PC-9 (cell line): Measurements from ENCODE around the gene NFIX. TPM values are rescaled to one million over a fixed set of nuclear protein-coding genes. Genes with fewer than 3 reads are reported as not detected.

Experiments used
- BruUV-seq: library from RNA; stranded (reverse); fragments of 400-500 nt; replicated peaks from 2 replicates; lab custom pipeline; 2021; lab: Mats Ljungman, UMichigan
- CTCF ChIA-PET: fragments of 300-600 bp; sonication (Branson Sonifier 250); formaldehyde crosslinking; loops from one replicate; lab custom pipeline; 2022; ENCODE audit warnings: antibody characterized with exemption; lab: Charles Lee
- POLR2A ChIA-PET: fragments of 300-600 bp; sonication (Branson Sonifier 250); formaldehyde crosslinking; loops from one replicate; lab custom pipeline; 2022; ENCODE audit warnings: antibody characterized with exemption; ENCODE audit not compliant: unreplicated experiment; lab: Charles Lee
- DNase-seq, 2 experiments: peaks; one replicate each; pipeline versions ENCODE4 v3.0.0 to v3.0.0-alpha.2; 2015 to 2022; ENCODE audit warnings: mixed read lengths in 1 of 2
- H2AFZ ChIP-seq: fragments of 200-600 bp; sonication (generic); 2 replicates; pipeline ENCODE4 v1.8.1; 2017; ENCODE audit warnings: antibody characterized with exemption
- H3F3A ChIP-seq: fragments of 200-600 bp; sonication (generic); 2 replicates; pipeline ENCODE4 v1.8.1; 2017; ENCODE audit warnings: antibody characterized with exemption, mild to moderate bottlenecking, low read depth; ENCODE audit not compliant: insufficient read depth
- H3K27ac ChIP-seq: fragments of 200-600 bp; sonication (generic); 2 replicates; pipeline ENCODE4 v1.6.1; 2016; ENCODE audit warnings: mixed run types
- H3K27me3 ChIP-seq: fragments of 200-600 bp; sonication (generic); 2 replicates; pipeline ENCODE4 v1.6.1; 2016; ENCODE audit warnings: low read depth, mixed run types; ENCODE audit not compliant: insufficient read depth
- H3K36me3 ChIP-seq: fragments of 200-600 bp; sonication (generic); 2 replicates; pipeline ENCODE4 v1.6.1; 2016; ENCODE audit warnings: low read depth, mixed run types
- H3K4me1 ChIP-seq: fragments of 200-600 bp; sonication (generic); replicated peaks from 2 replicates; pipeline ENCODE4 v1.6.1; 2016; ENCODE audit warnings: mixed run types; ENCODE audit not compliant: insufficient read depth
- H3K4me2 ChIP-seq: fragments of 200-600 bp; sonication (generic); 2 replicates; pipeline ENCODE4 v1.6.1; 2017; ENCODE audit warnings: mixed run types
- H3K4me3 ChIP-seq: fragments of 200-600 bp; sonication (generic); 2 replicates; pipeline ENCODE4 v1.6.1; 2016; ENCODE audit warnings: mixed run types
- H3K79me2 ChIP-seq: fragments of 200-600 bp; sonication (generic); 2 replicates; pipeline ENCODE4 v1.6.1; 2017; ENCODE audit warnings: low read depth, mixed run types
- H3K9me2 ChIP-seq: fragments of 200-600 bp; sonication (generic); 2 replicates; pipeline ENCODE4 v1.8.1; 2017; ENCODE audit warnings: mild to moderate bottlenecking; ENCODE audit not compliant: insufficient read depth
- H3K9me3 ChIP-seq: fragments of 200-600 bp; sonication (generic); 2 replicates; pipeline ENCODE4 v1.8.1; 2016; ENCODE audit warnings: low read depth; ENCODE audit not compliant: insufficient read depth
- H4K20me1 ChIP-seq: fragments of 200-600 bp; sonication (generic); 2 replicates; pipeline ENCODE4 v1.8.1; 2017; ENCODE audit not compliant: insufficient read depth
- EZH2 ChIP-seq: fragments of 200-600 bp; sonication (generic); IDR thresholded peaks from 2 replicates; pipeline ENCODE4 v1.8.0; 2017; ENCODE audit warnings: antibody characterized with exemption, low read depth
- intact Hi-C: fragments of 100-400 bp; cut with micrococcal nuclease; formaldehyde crosslinking; loops from one replicate; pipeline ENCODE4 v1.10.0; 2022; ENCODE audit not compliant: unreplicated experiment
- total RNA-seq: library from RNA; stranded (reverse); gene quantifications from 2 replicates; pipeline ENCODE4 v1.2.3, GENCODE V29; 2021
- TF ChIP-seq, protein P1 (sequence below): fragments of 200-600 bp; sonication (generic); conservative IDR thresholded peaks from 2 replicates; pipeline ENCODE4 v1.6.1; 2017; ENCODE audit warnings: mixed run types, antibody characterized with exemption, mild to moderate bottlenecking, moderate library complexity

NFIX gene
- total RNA-seq, 1 experiment from 2014 or later = 24.2 TPM

DNA sequence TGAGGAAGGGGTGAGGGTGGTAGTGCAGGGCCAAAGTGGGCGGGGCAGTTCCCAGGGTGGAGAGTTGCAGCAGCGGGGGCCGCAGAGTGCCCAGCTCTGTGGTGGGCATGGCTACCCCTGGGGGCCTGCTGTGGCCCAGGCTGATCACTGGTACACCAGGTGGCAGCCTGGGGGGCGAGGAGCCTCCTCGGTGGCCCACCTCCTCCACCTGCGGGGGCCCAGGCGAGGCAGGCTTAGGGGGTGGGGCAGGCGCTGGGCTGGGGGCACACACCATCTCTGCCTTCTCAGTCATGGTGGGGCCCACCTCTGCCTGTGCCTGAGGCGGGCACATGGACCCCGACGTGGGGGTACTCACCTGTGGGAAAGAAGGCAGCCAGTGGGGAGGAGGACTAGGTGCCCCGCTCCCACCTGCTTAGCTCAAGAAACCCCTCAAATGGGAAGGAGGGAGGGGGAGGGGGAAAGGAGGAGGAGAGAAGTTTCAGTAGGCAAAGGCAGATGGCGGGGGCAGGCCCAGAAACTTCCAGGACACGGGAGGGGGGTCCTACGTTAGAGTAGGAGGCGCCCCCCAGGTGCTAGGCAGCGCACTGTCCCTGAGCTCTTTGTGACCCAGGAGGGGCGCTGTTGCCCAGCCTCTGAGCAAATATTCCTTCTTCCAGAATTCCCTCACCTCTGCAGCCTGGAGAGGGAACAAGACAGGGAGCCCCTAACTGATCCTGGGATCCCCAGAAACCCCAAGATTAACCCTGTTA is 105.7 kb downstream of the NFIX start:
- ChIA-PET POLR2A (no interaction called here), CTCF (interaction anchor here (0.6 kb wide), 2 partner anchors 108 to 216 kb away, joined by 4 to 17 read pairs; no protein-coding TSS in a partner anchor)
- no peaks in the 10 kb centered on the region for H3K79me2 ChIP-seq
- intact Hi-C loops = no loop called here
- no peaks in the 10 kb centered on the region for H3K9me2 ChIP-seq
- no peaks in the 10 kb centered on the region for H3K36me3 ChIP-seq
- DNase-seq = no peak
- no TSS peak for BruUV-seq
- no peak overlapping the region for H3K4me3 ChIP-seq
- H3K27ac ChIP-seq = no peak overlapping the region
- no peak overlapping the region for H2AFZ ChIP-seq
- TF ChIP-seq, protein P1, sequence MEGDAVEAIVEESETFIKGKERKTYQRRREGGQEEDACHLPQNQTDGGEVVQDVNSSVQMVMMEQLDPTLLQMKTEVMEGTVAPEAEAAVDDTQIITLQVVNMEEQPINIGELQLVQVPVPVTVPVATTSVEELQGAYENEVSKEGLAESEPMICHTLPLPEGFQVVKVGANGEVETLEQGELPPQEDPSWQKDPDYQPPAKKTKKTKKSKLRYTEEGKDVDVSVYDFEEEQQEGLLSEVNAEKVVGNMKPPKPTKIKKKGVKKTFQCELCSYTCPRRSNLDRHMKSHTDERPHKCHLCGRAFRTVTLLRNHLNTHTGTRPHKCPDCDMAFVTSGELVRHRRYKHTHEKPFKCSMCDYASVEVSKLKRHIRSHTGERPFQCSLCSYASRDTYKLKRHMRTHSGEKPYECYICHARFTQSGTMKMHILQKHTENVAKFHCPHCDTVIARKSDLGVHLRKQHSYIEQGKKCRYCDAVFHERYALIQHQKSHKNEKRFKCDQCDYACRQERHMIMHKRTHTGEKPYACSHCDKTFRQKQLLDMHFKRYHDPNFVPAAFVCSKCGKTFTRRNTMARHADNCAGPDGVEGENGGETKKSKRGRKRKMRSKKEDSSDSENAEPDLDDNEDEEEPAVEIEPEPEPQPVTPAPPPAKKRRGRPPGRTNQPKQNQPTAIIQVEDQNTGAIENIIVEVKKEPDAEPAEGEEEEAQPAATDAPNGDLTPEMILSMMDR = peak; percentile 57
- no peak for TF ChIP-seq EZH2
- H3K9me3 ChIP-seq = no peaks in the 10 kb centered on the region
- peaks cover 5% of the 10 kb centered on the region; the same call in 1 of the 2 replicates for H4K20me1 ChIP-seq
- peaks cover 1% of the 10 kb centered on the region; the same call in 1 of the 2 replicates for H3F3A ChIP-seq
- no peaks in the 10 kb centered on the region for H3K27me3 ChIP-seq
- H3K4me1 ChIP-seq = peaks cover 2% of the 10 kb centered on the region; the same call in 1 of the 2 replicates
- H3K4me2 ChIP-seq = no peak overlapping the region

DNA sequence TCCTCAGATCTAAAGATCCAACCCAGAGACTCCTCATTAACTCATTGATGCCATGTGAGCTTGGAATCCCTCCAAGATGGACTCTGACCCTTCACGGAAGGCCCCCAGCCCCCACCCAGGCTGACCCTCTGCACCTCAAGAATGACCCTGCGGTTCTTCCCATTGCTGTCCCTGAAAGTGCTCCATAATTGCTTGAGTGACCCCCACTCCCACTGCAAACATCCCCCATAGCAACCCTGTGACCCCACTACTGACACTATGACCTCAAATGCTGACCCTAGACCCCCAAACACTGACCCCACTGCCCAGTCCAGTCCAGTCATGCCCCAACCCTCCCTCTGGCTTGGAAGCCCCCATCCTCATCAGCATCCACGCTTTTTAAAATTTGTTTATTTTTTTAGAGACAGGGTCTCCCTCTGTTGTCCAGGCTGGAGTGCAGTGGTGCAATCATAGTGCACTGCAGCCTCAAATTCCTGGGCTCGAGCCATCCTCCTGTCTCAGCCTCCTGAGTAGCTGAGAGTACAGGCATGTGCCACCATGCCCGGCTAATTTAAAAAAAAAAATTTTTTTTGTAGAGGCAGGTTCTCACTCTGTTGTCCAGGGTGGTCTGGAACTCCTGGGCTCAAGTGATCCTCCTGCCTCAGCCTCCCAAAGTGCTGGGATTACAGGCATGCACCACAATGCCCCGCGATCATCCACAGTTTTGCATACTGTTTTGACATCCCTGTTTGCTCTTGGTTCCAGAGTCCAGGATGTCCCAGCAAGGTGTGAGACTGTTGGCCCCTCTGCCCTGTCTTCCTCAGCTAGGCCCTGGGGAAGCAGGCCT is 106.5 kb downstream of the NFIX start:
- intact Hi-C loops = no loop called here
- DNase-seq = no peak
- H3K4me3 ChIP-seq = no peak overlapping the region
- H3K9me2 ChIP-seq = no peaks in the 10 kb centered on the region
- ChIA-PET CTCF (no interaction called here), POLR2A (no interaction called here)
- no peaks in the 10 kb centered on the region for H3K79me2 ChIP-seq
- peaks cover 6% of the 10 kb centered on the region; the same call in 1 of the 2 replicates for H3F3A ChIP-seq
- no peaks in the 10 kb centered on the region; the same call in 1 of the 2 replicates for H3K4me1 ChIP-seq
- H3K36me3 ChIP-seq = no peaks in the 10 kb centered on the region
- H4K20me1 ChIP-seq = peaks cover 5% of the 10 kb centered on the region; the same call in 1 of the 2 replicates
- BruUV-seq = no TSS peak
- no peak overlapping the region for H2AFZ ChIP-seq
- H3K9me3 ChIP-seq = no peaks in the 10 kb centered on the region
- no peak overlapping the region for H3K27ac ChIP-seq
- H3K27me3 ChIP-seq = no peaks in the 10 kb centered on the region
- TF ChIP-seq, protein P1 = no peak
- TF ChIP-seq EZH2 = no peak
- no peak overlapping the region for H3K4me2 ChIP-seq

DNA sequence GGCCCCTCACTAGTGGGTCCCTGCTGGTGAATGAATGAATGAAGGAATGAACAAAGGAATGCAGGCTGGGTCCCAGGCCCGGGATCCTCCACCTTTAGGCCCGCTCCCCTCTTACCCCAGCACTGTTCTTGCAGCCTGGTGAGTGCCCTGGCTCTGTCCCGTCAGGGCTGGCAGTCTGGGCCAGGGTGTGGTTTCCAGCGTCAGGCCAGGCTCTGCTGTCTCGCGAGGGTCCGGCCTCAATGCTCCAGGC is 107.1 kb downstream of the NFIX start:
- DNase-seq = no peak
- Histone ChIP-seq H2AFZ (no peak overlapping the region), H3K4me3 (no peak overlapping the region)

More for the DNA sequence above, 107.1 kb downstream of the NFIX start:
- Histone ChIP-seq H3K9me3 (no peaks in the 10 kb centered on the region), H3K4me1 (no peaks in the 10 kb centered on the region; the same call in 1 of the 2 replicates), H3K79me2 (no peaks in the 10 kb centered on the region), H3K4me2 (no peak overlapping the region), H4K20me1 (peaks cover 5% of the 10 kb centered on the region; the same call in 1 of the 2 replicates), H3K27me3 (no peaks in the 10 kb centered on the region), H3F3A (peaks cover 6% of the 10 kb centered on the region; the same call in 1 of the 2 replicates), H3K9me2 (no peaks in the 10 kb centered on the region), H3K36me3 (peaks cover 3% of the 10 kb centered on the region; the same call in 1 of the 2 replicates), H3K27ac (no peak overlapping the region)
- intact Hi-C loops = no loop called here
- BruUV-seq = no TSS peak
- ChIA-PET POLR2A (no interaction called here), CTCF (no interaction called here)
- TF ChIP-seq, protein P1 = no peak
- TF ChIP-seq EZH2 = no peak
